ENCODE measurements around the gene AUTS2.

GRCh38 chr7:70380421-70381015 is 782.2 kb downstream of the AUTS2 start:
- TF ChIP-seq POLR2AphosphoS5 (IDR thresholded peaks at IDR 0.05; ENCODE audit: low read depth) (no peak), GABPA (IDR thresholded peaks at IDR 0.05; ENCODE audit: low read depth) (no peak), SPI1 (IDR thresholded peaks at IDR 0.05; ENCODE audit: borderline replicate concordance, low read depth) (no peak)
- TF ChIP-seq, protein P1, sequence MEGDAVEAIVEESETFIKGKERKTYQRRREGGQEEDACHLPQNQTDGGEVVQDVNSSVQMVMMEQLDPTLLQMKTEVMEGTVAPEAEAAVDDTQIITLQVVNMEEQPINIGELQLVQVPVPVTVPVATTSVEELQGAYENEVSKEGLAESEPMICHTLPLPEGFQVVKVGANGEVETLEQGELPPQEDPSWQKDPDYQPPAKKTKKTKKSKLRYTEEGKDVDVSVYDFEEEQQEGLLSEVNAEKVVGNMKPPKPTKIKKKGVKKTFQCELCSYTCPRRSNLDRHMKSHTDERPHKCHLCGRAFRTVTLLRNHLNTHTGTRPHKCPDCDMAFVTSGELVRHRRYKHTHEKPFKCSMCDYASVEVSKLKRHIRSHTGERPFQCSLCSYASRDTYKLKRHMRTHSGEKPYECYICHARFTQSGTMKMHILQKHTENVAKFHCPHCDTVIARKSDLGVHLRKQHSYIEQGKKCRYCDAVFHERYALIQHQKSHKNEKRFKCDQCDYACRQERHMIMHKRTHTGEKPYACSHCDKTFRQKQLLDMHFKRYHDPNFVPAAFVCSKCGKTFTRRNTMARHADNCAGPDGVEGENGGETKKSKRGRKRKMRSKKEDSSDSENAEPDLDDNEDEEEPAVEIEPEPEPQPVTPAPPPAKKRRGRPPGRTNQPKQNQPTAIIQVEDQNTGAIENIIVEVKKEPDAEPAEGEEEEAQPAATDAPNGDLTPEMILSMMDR (IDR thresholded peaks at IDR 0.05; ENCODE audit: insufficient read depth, low read length): no peak
- TF ChIP-seq, protein P2, sequence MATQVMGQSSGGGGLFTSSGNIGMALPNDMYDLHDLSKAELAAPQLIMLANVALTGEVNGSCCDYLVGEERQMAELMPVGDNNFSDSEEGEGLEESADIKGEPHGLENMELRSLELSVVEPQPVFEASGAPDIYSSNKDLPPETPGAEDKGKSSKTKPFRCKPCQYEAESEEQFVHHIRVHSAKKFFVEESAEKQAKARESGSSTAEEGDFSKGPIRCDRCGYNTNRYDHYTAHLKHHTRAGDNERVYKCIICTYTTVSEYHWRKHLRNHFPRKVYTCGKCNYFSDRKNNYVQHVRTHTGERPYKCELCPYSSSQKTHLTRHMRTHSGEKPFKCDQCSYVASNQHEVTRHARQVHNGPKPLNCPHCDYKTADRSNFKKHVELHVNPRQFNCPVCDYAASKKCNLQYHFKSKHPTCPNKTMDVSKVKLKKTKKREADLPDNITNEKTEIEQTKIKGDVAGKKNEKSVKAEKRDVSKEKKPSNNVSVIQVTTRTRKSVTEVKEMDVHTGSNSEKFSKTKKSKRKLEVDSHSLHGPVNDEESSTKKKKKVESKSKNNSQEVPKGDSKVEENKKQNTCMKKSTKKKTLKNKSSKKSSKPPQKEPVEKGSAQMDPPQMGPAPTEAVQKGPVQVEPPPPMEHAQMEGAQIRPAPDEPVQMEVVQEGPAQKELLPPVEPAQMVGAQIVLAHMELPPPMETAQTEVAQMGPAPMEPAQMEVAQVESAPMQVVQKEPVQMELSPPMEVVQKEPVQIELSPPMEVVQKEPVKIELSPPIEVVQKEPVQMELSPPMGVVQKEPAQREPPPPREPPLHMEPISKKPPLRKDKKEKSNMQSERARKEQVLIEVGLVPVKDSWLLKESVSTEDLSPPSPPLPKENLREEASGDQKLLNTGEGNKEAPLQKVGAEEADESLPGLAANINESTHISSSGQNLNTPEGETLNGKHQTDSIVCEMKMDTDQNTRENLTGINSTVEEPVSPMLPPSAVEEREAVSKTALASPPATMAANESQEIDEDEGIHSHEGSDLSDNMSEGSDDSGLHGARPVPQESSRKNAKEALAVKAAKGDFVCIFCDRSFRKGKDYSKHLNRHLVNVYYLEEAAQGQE (IDR thresholded peaks at IDR 0.05; ENCODE audit: insufficient replicate concordance, low read depth): no peak

Data from HL-60 (cell line).